HG02870 (cell line): ENCODE measurements around the gene GLYR1.

Experiments used
- ATAC-seq: cut with Tn5 transposase; IDR thresholded peaks from one replicate; pipeline ENCODE4 v1.9.1; 2021; ENCODE audit warnings: mild to moderate bottlenecking, moderate library complexity; ENCODE audit not compliant: unreplicated experiment

GLYR1 gene

DNA sequence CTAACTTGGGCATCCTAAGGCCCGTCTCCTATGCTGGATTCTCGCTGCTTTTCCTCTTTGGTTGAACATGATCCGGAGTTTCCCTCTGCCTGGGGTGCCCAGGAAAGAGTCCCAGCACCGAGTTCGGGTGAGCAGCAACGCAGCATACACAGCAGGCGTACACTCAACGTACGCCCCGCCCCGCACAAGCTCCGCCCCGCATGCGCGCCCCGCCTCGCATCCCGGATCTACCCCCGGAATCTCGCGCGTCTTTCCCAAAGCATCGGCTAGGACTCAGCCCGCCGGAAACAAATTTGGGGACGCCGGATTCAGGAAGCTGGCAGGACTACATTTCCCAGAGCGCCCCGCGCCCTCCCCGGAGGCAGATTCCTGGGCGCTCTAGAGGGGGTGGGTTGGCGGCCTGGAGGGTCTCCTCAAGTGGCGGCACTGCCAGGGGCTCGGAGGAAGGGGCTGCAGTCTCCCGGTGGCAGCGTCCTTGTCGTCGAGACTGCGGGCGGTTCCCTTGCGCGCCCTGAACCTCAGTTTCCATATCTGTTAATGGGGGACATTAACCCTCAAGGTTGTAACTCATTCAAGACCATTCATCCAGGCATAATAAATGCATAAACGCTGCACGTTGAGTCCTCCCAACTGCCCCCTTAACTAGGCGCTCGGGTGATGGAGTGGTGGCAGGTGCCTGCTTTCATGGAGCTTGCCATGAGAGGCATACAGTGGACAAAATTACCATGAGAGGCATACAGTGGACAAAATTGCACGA is 78.4 kb downstream of the GLYR1 start:
- peak; percentile 58 for ATAC-seq

DNA sequence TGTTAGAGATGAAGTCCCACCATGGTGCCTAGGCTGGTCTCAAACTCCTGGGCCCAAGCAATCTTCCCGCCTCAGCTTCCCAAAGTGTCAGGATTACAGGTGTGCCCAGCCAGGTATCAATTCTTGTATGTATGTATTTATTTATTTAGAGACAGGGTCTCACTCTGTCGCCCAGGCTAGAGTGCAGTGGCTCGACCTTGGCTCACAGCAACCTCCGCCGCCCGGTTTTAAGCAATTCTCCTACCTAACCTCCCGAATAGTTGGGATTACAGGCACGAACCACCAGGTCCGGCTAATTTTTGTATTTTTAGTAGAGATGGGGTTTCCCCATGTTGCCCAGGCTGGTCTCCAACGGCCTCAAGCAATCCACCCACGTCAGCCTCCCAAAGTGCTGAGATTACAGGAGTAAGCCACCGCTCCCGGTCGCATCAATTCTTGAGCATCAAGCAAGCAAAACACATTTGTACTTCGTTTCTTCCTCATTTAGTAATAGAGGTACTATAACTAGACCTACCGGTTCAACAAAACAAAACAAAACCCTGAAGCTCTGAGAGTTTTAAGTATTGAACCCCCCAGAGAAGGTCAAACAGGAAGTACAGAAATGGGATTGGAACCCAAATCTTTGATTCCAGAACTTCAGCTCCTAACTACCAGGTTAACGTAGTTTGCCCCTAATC is 79.1 kb downstream of the GLYR1 start:
- no peak for ATAC-seq

DNA sequence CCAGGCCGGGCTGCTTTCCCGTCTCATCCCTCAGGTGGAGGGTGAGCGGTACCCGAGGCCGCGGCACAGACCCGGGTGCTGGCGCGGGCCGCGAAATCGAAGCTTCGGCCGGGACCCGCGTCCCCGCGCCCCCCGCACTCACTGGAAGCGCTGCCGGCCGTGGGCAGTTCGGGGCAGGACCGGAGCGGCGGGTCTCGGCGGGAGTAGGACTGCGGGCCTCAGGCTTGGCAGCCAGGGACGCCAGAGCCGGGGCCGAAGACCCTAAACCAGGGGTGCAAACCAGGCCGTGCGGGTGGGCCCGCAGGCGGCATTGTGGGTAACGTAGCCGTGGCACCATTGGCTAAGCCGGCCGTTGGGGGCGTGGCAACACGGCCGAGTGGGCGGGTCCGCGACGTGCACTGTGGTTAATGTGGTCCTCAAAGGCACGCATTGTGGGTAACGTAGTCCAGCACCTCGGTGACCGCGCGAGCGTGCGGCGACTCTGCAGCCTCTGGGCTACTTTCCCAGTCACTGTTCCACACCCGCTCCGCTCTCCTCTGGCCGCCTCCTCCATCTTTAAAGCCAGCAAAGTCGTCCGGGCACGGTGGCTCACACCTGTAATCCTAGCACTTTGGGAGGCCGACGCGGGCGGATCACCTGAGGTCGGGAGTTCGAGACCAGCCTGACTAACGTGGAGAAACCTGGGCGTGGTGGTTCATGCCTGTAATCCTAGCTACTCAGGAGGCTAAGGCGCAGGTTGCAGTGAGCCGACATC is 80.0 kb downstream of the GLYR1 start, which contains the start of gene ZNF500:
TSS of gene ZNF500 (minus strand) at position 288 of the 754 bp plus-strand sequence. CDS start 1,184 bp downstream, outside the sequence.
- ATAC-seq: peak; percentile 84

DNA sequence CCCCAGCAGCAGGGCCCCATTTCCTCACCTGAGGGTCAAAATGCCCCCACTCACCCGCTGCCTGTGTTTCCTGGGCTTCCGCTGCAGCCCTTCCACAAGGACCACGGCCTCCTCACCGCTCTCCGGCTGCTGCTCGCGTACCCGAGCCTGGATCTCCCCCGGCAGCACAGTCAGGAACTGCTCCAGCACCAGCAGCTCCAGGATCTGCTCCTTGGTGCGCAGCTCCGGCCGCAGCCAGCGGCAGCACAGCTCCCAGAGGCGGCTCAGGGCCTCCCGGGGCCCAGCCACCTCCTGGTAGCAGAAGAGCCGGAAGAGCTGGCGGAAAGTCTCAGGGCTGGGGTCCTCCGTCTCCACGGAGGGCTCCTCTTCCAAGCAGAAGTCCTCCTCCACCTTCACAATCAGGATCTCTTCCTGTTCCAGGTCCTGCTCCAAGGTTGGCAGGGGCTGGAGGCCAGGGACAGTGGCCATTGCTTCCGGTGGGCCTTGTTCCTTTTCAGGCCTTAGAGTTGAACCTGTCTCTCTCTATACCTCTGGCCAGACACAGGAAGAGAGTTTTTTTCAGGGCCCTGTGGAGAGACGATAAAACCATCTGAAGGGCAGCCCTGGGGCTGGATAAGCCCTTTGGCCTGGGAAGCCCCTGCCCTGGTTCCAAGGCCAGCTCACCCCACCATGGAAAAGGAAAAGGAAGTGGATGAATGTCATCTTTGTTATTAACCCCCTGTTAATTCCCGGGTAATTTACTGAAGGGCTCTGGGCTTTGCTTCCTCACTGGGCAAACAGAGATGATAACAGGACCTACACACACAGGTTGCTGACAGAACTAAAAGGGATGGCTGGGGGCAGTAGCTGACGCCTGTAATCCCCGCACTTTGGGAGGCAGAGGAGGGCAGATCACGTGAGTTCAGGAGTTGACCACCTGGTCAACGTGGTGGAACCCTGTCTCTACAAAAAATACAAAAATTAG is 81.3 kb downstream of the GLYR1 start:
- no peak for ATAC-seq

DNA sequence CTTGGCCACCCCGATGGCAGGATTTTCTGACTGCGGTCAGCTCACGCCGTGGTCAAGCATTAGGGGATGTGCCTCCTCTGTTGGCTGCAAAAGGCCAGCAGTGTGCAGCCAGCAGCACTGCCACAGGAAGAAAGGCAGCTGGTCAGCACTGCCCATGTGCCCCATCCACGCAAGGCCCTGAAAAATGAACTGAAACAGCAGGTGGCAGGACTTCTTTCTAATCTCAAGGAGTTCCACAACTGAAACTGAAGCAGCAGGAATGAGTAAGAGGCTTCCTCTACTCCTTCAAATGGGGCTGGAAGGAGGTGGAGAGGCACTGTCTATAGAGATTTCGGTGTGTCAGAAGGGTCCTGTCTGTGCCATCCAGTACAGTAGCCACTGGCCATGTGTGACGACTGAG is 83.3 kb downstream of the GLYR1 start:
- no peak for ATAC-seq

DNA sequence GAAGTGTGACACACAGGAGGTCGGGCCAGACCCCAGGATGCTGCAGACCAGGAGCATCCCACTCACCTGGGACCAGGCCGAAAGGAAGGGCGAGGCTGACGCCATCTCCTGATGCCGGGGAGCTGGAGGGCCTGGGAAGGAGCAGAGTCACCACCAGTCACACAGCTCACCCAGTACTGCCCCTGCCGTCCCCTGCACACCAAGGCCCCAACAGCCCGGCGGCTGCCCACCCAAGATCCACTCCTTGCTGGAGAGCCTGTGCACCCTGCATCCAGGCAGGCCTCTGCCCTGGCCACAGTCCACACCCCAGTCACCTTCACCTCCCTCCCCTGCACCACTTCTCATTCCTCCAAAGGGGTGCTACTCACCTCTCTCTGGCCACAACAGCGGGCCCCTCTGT is 84.9 kb downstream of the GLYR1 start:
- ATAC-seq: no peak

DNA sequence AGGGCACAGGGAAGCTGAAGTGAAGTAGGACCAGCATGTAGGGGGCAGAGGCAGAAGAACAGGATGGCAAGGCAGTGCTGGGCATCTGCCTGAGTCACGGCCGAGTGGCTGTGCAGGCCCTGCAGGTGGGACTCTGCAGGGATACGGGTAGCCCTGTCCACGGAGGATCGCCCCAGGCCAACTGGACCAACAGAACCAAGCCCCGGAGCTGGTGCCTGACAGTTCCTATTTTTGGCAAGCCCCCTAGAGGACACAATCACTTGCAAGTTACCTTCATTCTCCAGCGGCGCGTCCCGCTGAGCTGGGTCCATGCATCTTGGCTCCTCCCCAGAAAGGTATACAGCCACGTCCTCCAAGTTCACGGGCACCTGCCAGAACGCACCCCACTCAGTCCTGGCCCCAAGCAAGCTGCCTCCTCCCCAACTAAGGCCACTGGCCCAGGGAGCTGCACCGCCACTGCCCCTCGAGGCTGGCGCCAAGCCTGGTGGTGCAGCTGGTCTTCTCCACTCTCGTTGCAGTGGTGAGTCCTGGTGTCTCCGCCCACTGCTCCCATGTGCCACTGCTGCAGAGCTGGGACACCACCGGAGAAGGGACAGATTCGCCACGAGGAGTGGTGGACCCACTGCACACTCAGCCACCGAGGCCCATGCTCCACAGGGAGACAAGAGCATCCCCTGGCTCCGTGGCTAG is 86.7 kb downstream of the GLYR1 start:
- ATAC-seq: no peak

DNA sequence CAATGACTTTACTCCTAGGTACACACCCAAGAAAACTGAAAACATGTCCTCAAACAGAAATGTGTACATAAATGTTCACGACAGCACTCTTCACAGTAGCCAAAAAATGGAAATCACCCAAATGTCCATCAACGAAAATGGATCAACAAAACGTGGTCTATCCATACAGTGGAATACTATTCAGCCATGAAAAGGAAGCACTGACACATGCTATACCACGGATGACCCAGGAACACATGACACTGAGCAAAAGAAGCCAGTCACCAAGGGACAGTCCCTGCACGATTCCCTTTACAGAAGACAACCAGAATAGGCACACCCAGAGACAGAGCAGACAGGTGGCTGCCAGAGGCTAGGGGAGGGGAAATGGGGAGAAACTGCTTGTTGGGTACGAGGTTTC is 91.4 kb downstream of the GLYR1 start:
- no peak for ATAC-seq

DNA sequence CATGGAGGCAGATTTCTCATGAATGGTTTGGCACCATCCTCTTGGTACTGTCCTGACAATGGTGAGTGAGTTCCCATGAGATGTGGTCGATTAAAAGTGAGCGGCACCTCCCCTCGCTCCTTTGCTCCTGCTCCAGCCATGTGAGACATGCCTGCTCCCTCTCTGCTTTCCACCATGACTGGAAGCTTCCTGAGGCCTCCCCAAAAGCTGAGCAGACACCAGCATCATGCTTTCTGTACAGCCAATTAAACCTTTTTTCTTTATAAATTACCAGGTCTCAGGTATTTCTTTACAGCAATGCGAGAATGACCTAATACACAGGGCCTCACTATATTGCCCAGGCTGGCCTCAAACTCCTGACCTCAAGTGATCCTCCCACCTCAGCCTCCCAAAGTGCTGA is 92.2 kb downstream of the GLYR1 start:
- no peak for ATAC-seq

DNA sequence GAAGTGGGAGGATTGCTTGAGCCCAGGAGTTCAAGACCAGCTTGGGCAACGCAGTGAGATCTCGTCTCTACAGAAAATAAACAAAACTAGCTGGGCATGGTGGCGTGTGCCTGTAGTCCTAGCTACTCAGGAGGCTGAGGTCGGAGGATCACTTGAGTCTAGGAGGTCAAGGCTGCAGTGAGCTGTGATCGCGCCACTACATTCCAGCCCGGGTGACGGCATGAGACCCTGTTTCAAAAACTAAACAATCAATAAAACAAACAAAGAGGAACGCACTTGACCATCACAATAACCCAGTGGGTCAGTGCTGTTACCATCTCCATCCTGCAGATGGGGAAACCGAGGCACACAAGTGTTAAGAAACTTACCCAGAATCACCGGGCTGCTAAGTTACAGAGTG is 93.9 kb downstream of the GLYR1 start:
- ATAC-seq: no peak
